HG02623 (cell line): Measurements from ENCODE around the gene PRPF39.
"Not testable (repeated sequence)": the region's sequence is repeated elsewhere in the genome, so short reads cannot be mapped to it uniquely, and the experiment has no call there.

Experiments
- ATAC-seq: cut with Tn5 transposase; IDR thresholded peaks from one replicate; pipeline ENCODE4 v1.9.1; 2021; ENCODE audit warnings: moderate library complexity; ENCODE audit not compliant: unreplicated experiment

PRPF39 gene

DNA sequence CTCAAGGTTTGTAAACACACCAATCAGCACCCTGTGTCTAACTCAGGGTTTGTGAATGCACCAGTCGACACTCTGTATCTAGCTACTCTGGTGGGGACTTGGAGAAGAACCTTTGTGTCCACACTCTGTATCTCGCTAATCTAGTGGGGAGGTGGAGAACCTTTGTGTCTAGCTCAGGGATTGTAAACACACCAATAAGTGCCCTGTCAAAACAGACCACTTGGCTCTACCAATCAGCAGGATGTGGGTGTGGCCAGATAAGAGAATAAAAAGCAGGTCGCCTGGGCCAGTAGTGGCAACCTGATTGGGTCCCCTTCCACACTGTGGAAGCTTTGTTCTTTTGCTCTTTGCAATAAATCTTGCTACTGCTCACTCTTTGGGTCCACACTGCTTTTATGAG is 2.8 kb upstream of the PRPF39 start:
- ATAC-seq = not testable (repeated sequence)

DNA sequence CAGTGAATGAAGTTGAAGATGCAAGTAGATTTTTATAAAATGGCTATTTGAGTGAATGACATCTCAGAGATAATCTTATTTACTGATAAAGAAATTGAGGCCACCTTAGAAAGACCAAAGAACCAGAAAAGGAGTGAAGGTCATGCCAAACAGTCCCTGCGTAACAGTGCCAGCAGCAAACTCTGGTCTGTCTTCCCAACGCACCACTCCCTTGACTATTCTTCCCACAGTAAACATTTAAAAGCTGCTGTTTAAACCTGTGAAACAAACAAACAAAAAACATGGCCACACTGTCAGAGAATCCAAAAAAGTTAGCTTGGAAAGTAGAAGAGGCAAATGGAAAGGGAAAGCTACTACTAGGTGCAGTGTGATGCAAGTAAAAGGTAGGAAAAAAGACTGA is 1.5 kb upstream of the PRPF39 start:
- no peak for ATAC-seq

DNA sequence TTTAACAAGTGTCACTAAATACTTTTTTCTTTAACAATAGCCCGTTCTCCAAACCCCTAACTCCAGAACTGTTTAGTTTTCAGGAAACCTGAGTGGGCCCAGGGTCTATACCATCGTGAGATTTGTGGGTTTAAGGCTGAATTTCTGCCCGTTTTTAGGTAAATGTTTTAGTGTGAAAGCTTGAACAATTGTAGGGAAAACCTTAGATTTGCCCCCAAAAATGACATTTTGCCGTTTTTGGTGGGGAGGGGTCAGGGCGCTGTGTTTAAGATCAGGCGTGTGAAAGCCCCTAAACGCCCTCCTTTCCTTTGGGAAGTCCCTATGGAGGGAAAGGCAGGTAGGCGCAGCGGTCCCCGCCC is 320 bp upstream of the PRPF39 start:
- ATAC-seq = peak; percentile 3

DNA sequence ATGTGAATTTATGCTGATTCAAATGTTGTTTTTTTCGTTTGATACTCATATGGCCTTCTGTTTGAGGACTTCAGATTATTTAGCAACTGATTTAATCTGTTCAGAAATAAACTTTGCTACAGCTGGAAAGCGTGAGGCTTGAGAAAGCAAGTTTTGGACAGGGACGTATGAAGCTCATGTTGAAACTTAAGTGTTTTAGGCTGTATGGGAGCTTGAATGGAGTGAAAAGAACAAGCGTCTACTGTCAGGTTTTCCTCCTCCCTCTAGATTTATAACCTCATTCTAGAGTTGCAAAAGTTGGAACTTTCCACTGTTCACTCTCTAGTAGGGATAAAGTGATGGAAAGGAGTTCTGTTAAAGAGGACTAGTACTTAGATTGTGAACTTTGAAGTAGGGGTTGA is 1.0 kb downstream of the PRPF39 start:
- no peak for ATAC-seq

DNA sequence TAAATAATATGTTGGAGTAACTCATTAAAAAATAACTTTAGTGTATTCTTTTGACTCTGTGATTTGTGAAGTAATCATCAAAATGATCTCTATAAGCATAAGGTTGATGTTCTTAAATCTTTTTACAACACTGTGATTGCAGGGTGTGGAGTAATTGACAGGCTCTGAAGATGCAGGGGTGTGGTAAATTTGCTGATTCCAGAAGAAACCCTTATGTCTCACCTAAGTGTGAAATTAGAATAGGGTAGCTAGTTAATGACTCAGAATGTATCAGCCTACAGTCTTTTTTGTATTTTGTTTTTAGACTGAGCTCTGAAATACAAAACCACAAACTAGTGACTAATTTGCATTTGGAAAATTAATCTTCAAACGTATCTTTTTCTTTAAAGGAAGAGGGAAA is 5.9 kb downstream of the PRPF39 start:
- peak; percentile 74 for ATAC-seq

DNA sequence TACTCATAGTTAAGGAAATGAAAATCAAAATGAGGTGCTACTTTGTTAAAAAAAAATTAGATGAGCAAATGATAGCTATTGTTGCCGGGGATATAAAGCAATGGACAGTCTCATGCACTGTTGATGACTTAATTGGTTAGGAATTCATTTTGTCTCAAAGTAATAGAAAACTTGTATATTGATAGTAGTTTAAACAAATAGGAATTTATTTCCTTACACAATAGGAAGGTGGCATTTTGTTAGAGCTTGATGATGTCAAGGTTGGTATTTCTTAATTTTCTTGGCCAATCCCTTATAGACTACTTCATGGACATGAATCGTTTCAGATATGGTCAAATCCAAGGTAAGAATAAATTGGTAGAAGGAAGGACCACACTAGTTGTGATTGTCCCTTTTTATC is 7.8 kb downstream of the PRPF39 start:
- ATAC-seq = no peak

DNA sequence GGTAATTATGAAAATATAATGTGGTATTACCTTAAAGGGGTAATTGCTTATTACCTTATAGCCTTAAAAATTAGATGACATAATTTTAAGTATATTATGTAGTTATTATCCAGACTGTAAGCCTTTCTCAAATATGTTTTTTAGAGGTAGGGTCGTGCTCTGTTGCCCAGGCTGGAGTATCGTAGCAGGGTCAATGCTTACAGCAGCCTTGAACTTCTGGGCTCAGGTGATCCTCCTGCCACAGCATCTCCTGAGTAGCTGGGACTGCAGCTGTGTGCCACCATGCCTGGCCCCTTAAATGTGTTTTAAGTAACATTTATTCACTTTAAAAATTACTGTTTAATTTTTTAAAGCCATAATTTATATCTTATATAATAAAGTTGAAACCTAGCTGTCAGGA is 10.4 kb downstream of the PRPF39 start:
- no peak for ATAC-seq

DNA sequence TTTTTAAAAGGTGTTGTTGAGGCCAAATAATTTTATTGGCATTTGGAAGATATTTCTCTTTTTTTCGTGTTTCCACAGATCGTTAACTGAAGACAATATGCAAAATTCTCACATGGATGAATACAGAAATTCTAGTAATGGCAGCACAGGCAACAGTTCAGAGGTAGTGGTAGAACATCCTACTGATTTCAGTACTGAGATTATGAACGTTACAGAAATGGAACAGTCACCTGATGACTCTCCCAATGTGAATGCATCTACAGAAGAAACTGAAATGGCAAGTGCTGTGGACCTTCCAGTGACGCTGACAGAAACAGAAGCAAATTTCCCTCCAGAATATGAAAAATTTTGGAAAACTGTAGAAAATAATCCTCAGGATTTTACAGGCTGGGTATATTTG is 11.2 kb downstream of the PRPF39 start:
- ATAC-seq = no peak

DNA sequence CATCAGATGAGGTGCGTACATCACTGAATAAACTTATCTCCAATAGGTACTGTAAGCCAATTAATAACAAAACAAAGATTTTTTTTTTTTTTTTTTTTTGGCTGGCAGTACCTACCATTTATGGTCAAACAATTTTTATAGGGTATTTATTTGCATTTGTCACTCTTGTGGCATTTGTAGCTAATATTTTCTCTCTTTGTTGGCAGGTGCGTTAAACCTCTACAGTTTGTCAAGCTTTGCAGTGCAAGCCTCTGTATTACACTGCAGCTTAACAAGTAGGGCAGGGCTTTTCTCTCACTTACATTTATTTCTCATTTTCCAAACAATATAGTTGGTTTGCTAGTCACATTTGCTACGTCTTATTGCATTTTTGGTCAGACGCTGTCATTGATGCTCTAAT is 12.3 kb downstream of the PRPF39 start:
- ATAC-seq = no peak

DNA sequence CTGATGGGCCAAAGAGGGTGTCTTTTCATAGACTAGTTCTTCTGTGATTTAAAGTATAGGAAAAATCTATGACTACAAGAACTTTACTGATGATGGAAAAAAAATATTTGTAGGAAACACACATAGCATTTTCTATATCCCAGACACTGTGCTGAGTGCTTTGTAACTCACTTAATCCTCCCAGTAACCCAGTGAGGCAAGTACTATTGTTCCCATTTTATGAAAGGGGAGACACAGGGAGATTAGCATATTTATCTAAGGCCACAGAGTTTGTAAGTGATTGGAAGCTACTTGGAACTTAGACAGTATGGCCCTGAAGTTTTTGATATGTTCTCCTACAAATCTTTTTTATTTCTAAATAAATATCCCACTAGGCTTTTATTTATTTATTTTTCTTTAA is 19.9 kb downstream of the PRPF39 start:
- no peak for ATAC-seq

DNA sequence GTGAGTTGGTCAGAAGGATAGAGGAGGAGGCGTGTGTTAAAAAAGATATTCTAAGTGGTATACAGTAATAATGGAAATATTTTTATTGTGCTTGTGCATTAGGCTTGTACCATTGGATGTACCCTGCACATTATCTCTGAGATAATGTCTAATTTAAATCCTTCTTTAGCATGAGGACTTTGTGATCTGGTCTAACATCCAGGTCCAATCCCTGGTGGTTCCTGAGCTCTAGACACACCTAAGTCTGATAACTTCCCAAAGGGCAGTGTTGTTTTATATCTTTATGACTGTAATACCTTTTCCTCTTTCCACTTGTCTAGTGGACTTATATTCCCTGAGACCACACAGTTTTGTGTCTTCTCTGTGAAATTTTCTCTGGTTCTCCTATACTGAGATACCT is 20.6 kb downstream of the PRPF39 start:
- no peak for ATAC-seq

DNA sequence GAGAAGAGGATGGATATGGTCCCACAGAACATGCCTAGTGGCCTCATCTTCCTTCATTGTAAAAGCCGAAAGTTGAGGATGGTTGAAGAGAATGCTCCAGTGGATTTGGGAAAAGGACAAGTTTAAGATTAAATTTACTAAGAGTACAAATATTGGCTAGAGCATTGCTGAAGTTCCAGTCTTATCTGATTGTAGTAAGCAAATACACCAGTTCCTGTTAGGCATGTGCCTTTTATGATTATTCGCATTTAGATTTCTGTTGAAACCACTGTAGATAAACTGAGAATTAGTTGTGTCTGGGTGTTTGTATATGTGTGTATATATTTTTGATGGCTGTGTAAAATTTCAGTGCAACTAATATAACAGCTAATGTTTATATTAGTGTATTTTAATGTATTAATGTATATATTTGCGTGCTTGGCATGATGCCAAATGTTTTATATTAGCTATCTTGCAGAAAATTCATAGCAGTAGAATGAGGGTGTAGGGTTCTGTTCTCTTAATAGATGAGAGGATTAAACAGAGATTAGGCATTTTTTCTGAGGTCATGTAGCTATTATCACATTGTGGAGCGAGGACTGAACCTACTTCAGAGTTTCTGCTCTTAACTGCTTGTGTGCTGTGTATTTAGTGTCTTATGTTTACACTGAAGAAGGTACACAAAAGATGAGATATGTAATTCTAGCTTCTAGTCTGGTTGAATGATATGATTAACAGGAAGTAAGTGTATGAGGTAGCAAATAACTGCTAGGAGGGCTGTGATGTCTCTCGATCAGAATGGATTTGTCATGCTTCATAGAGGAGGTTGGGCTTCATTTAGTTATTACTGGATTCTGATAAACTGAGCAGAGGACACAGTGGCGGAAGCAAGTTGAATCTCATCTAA is 29.2 kb downstream of the PRPF39 start:
- no peak for ATAC-seq

DNA sequence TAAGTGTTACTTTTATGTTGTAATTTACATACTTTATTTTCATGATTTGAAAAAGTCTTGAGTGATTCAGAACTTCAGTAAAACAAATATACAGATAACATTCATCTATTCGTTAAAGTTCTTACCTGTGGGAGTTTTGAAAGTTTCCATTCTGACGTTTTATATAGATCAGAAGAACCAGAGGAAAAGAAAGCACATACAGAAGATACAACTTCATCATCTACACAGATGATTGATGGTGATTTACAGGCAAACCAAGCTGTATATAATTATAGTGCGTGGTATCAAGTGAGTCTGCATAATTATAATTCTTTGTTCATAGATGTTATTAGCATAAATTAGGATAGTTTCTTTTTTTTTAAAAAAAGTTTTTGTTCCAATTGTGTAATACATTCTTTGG is 30.4 kb downstream of the PRPF39 start:
- ATAC-seq = no peak

DNA sequence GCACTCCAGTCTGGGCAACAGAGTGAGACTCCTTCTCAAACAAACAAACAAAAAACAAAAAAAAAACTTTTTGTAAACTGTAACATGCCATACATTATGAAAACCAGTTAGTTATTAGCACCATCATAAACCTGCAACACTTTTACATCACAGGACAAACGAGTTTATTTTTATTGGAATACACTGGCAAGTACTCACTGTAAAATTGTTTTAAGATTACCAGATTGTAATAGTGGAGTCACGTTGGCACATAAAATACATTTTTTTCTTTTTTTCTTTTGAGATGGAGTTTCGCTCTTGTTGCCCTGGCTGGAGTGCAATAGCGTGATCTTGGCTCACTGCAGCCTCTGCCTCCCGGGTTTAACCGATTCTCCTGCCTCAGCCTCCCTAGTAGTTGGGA is 34.7 kb downstream of the PRPF39 start:
- no peak for ATAC-seq

DNA sequence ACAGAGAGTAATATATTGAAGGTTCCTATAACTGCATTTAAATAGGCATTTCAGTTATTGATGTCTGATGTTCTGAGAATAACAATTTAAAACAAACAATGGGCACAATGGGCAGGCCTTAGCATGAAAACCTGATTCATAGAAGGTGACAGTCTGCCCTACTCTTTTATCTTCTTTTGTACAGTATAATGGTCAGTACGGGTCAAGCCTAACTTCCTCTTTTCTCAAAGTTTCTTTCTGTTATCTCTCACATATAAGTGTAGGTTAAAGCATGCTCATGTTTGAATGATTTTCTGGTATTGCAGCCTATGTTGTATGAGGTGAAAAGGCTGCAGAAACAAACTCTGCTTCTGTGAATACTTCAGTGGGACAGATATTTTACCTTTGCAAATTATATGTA is 36.2 kb downstream of the PRPF39 start:
- no peak for ATAC-seq

DNA sequence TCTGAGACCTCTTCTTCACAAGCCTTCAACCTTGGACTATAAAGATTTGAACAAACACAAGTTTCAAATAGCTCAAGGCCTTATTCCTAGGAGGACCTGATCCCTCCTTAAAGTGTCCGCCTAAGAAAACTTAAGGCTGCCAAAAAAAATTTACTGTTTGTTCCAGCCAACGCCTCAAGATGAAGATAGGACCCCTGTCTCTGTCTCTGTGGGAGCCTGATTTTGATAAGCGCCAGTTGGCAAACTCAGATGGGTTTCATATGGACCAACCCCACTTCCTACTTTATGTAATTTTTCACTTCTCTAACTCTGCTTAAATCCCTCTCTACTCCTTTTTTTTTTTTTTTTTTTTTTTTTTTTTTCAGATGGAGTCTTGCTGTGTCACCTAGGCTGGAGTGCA is 39.4 kb downstream of the PRPF39 start:
- ATAC-seq = no peak

DNA sequence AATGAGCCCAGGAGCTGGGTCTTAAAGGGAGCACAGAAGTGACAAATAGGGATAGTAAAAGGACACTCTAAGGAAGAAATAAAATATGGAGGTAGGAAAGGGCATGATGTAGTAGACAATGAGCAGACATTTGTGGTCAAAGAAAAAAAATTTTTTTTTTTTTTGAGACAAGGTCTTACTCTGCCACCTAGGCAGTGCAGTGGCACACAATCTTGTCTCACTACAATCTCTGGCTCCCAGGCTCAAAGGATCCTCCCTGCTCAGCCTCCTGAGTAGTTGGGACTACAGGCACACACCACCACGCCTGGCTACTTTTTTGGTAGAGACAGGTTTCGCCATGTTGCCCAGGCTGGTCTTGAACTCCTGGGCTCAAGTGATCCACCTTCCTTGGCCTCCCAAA is 41.8 kb downstream of the PRPF39 start:
- no peak for ATAC-seq

DNA sequence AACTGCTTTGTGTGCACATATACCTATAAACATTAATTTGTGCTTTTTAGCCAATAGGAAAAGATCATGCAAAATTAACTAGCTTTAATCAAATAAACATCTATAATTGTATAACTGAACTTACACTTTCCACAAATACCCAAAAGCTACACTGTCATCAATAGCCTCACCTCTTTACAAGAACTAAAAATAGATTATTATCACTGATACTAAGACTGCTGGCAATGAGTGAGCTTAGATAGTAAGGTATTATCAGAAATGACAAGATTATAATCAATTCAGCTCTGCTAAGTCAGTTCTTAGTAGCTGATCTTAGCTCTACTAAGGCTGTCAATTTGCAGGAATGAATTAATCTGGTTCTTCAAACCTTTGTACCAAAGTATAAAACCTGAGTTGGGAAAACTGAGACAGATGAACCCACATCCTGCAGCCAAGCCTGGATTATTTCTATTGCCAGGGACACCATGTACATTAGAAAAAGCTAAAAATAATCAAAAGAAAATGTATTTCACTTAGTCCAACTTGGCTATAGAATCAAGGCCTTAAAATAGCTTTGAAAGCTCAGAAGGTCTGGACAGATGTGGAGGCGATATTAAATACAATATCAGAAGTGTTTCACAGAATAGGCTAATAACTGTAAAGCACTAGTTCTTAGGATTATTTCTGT is 45.2 kb downstream of the PRPF39 start:
- no peak for ATAC-seq

DNA sequence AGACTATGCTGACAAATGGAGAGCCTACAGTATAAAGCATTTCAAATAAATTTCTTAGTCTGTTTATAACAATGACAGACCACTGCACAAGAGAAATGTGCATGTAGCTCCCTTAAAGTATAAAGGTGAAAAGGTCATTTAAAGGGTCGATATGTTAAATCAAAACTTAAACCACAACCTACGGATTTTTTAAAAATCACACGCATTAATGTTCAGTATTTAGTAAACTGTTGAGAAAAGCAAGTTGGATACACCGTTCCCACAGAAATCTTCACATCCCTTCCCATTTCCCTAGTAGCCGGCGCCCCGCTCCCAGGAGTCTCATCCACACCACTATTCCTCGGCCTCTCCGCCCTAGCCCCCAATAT is 49.8 kb downstream of the PRPF39 start:
- no peak for ATAC-seq

DNA sequence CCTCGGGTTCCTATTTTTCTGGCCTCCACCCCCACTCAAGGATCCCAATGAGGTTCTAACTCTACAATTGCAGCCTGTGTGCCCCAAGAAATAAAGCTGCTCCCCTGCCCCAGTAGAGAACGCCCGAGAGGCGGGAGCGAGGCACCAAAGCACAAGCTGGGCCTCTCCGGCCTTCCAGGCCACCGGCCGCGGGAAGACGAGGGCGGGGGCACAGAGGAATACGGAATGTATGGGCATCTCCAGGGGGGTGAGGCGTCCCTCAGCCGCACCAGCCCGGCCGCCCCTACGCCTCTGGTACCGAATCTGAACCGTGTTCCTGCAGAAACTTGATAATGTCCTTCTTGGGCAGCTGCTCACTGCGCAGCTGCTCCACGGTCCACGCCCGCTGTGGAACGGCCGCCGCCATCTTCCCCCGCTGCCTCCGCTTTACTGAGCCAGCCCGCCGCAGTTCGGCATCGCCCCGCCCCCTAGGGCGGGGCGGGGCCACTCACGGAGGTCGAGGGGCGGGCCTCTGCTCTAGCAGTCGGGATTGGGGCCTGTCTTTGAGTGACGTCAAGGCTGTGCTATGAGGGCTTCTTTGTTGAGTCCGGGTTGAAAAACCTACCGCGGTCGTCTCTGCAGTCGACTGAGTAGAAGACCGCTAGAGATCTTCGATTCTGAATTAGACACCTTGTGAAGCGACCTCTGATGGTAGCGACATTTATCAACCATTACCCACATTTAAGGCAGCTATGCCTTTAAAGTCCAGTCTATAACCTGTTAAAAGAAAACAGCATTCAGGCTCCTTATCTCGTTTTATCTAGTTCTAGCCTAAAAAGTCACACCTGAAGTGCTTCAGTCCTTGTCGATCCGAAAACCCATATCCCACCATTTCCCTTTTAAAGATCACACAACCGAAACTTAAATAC is 50.4 kb downstream of the PRPF39 start, which contains the start of gene FKBP3:
Gene FKBP3, minus strand, starts transcription at position 431 of the 908 bp plus-strand sequence. Its CDS starts 25 bp downstream, at position 406.
- peak; percentile 86 for ATAC-seq

DNA sequence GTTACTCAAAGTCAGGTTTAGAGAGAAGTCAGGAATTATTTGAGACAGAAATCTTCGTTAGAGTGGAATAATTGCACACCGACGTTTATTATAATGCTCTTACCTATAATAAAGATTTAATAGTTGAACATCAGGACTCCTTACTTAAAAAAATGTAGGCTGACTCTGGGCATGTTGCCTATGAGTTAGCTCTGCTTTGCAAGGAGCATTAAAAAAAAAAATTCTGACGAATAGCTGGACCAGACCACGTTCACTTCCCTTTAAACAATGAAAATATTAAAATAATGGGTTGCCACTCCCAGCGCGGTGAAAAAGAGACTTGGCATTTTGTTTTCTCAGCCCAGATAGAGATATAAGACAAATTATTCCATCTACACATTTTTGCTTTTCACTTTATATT is 51.2 kb downstream of the PRPF39 start:
- ATAC-seq = no peak
